GM13977 (cell line): Measurements from ENCODE around the gene TTLL10.
"Not testable (repeated sequence)": the region's sequence is repeated elsewhere in the genome, so short reads cannot be mapped to it uniquely, and the experiment has no call there.

ENCODE experiments used
- DNase-seq: peaks from one replicate; pipeline ENCODE4 v3.0.0; 2012; ENCODE audit warnings: low spot score
- in situ Hi-C: fragments of 300-500 bp; cut with MboI; formaldehyde crosslinking; loops from one replicate; pipeline ENCODE4 v1.12.0; 2022; ENCODE audit warnings: low sequenced_read_pairs, low pct_unique_long_range_greater_than_20kb, mixed read lengths, inconsistent platforms; ENCODE audit not compliant: unreplicated experiment
- TF ChIP-seq, protein P1 (sequence below): IDR thresholded peaks from 2 replicates; pipeline ENCODE4 v1.5.1; 2012; ENCODE audit warnings: mild to moderate bottlenecking, control low read depth; ENCODE audit not compliant: insufficient read depth; ENCODE audit errors: extremely low read depth, missing control alignments

The TTLL10 gene

DNA sequence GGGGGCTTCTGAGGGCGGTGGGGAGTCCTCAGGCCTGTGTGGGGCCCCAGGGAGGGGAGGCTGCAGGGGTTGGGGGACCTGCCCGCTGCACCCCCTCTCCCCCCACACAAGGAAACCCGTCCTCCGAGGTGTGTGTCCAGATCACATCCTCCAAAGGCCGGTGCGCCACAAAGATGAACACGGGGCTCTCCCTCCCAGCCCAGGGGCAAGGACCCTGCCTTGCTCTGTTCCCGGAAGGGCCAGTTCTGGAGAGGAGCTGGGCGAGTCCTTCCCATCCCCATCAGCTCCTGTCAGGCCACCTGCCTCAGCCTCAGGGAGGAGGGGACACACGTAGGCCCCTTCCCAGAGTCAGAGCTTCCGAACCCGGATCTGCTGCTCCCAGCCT is 2.5 kb upstream of the TTLL10 start:
- TF ChIP-seq, protein P1, sequence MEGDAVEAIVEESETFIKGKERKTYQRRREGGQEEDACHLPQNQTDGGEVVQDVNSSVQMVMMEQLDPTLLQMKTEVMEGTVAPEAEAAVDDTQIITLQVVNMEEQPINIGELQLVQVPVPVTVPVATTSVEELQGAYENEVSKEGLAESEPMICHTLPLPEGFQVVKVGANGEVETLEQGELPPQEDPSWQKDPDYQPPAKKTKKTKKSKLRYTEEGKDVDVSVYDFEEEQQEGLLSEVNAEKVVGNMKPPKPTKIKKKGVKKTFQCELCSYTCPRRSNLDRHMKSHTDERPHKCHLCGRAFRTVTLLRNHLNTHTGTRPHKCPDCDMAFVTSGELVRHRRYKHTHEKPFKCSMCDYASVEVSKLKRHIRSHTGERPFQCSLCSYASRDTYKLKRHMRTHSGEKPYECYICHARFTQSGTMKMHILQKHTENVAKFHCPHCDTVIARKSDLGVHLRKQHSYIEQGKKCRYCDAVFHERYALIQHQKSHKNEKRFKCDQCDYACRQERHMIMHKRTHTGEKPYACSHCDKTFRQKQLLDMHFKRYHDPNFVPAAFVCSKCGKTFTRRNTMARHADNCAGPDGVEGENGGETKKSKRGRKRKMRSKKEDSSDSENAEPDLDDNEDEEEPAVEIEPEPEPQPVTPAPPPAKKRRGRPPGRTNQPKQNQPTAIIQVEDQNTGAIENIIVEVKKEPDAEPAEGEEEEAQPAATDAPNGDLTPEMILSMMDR: no peak
- in situ Hi-C loops: no loop called here
- peak; percentile 43 for DNase-seq

DNA sequence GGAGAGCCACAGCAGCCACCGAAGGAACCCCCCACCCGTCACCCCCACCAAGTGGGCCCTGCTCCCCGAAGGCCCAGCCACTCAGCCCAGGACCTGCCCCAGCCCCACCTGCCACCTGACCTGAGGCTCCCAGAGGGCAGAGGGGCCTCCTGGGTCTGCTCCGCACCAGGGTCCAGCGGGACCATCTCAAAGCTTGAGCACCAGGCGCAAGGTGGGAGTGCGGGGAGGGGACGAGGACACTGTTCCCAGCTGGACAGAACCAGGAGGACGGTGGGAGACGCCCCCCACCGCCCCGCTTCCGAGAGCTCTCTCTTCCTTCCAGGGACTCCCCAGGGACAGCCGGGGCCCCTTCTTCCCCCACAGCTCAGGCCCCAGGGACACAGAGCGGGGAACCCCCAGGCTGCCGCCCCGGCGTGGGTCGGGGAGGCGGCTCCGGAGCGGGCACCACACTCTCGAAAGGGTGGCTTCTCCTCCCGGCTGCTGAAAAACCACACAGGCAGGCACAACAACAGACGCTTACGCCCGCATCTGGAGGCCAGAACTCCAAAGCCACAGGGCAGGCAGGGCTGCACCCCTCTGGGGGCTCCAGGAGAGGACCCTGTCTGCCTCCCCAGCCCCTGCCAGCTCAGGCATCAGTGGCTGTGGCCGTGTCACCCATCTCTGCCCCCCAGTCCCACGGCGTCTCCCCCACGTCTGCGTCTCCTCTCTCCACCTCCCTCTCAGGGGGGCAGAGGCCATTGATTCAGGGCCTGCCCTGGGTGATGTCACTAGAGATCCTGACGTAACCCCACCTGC is 1.9 kb upstream of the TTLL10 start:
- in situ Hi-C loops: no loop called here
- peak; percentile 69 for DNase-seq
- TF ChIP-seq, protein P1: no peak

DNA sequence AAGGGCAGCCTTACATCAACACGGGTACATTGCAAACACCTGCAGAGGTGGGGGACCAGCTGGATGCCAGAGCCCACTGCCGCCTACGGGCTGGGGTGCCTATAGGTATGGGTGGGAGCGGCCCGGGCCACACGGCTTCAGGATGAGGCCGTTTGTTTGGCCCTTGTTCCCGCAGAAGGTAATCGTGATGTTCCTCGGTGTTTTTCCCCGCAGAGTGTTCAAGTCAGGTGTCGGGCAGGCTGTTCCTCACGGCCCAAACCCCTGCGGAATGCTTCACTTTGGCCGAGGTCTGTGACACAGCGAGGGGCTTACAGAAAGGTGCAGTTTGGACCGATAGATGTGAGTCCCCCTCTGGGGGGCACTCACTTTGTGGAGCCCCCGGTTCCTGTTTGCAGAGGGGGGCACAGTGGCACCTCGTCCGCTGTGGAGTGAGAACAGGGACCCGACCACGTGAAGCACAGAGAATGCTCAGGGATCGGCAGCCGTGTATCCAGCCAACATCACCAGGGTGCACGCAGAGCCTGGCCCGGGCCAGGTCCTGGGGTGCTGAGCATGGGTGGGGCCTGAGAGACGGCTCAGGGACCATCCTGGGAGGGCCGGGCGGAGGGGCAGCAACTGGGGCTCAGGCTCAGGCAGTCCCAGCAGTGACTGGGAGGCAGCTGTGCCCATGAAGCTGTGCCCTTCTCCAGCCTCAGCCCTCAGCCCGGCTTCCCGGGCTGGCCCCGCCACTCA is 453 bp upstream of the TTLL10 start:
- TF ChIP-seq, protein P1: no peak
- in situ Hi-C loops: no loop called here
- DNase-seq: no peak

DNA sequence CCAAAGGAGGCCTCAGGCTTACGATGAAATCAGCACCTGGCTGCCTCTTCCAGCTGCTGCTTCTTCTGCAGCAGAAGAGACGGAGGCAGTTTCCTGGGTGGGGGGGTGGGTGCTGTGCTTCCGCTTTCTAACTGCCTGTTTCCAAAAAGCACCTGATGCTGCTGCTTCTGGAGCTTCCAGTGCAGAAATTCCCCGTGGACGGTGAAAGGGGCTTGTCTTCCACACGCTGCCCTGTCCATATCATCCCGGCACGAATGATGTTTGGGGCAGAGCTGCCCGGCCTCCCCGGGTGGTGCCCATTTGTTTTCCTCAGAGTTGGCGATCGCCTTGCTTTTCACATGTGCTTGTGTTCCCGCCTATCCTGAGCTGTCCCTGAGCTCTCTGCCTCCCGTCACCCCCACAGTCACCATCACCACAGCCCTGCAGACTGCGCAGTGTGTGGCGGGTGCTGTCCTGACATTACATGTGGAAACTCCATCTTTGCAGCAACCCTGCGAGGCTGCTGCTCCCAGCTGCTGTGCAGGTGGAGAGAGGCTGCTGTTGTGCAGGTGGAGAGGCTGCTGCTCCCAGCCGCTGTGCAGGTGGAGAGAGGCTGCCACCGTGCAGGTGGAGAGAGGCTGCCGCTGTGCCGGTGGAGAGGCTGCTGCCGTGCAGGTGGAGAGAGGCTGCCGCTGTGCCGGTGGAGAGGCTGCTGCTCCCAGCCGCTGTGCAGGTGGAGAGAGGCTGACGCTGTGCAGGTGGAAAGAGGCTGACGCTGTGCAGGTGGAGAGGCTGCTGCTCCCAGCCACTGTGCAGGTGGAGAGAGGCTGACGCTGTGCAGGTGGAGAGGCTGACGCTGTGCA is 1.8 kb downstream of the TTLL10 start:
- TF ChIP-seq, protein P1: no peak
- DNase-seq: no peak
- in situ Hi-C loops: no loop called here

DNA sequence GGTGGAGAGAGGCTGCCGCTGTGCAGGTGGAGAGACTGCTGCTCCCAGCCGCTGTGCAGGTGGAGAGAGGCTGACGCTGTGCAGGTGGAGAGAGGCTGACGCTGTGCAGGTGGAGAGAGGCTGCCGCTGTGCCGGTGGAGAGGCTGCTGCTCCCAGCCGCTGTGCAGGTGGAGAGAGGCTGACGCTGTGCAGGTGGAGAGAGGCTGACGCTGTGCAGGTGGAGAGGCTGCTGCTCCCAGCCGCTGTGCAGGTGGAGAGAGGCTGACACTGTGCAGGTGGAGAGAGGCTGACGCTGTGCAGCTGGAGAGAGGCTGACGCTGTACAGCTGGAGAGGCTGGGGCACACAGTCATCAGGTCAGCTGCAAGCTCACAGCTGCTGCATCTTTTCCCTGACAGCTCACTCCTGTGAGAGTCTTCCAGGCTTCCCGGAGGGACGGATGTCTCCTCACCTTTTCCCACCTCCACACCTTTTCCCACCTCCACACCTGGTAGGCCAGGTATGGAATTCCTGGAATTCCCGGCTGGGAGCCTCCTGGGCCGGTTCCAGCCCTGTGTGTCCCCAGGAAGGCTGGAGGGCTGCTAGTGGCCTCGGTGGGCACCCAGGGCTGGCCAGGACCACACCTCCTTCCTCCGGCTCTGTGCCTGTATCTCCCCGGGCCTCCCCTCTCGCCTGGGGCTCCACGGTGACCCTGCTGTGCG is 2.5 kb downstream of the TTLL10 start:
- in situ Hi-C loops: not testable (repeated sequence)
- DNase-seq: peak; percentile 10

DNA sequence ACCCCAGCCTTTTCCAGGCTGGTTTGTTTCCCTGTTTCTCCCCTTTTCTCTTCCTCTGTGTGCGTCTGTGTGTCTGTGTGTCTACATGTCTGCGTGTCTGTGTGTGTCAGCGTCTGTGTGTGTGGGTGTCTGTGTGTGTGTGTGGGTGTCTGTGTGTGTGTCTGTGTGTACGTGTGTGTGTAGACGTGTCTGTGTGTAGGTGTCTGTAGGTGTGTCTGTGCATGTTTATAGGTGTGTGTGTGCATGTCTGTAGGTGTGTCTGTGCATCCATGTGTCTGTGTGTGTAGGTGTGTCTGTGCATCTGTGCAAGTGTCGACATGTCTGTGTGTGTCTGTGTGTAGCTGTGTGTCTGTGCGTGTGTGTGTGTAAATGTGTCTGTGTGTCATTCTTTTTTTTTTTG is 3.3 kb downstream of the TTLL10 start:
- TF ChIP-seq, protein P1: no peak
- DNase-seq: no peak
- in situ Hi-C loops: no loop called here
